GM21786 (cell line): Measurements from ENCODE around the gene ARID1A.

ENCODE experiments used
- ATAC-seq: cut with Tn5 transposase; IDR thresholded peaks from one replicate; pipeline ENCODE4 v1.9.1; 2021; ENCODE audit not compliant: unreplicated experiment

The ARID1A gene

DNA sequence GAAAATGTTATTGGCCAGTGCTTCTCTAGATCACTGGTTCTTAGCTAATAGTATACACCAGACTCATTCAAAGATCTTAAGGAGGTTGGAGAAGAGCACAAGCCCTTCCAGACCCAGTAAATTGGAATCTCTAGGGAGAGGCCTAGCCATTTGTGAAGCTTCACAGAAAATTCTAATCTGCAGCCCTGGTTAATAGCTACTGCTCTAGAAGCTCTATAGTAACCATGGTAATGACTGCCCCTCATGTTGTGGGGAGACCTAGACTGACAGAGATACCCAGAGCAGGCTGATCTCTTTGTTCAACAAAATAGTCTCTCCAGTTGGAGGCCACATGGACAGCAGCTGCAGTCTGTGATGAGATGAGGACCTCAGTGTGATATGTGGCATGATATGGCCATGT, 31.7 kb downstream of the ARID1A start:
- no peak for ATAC-seq

DNA sequence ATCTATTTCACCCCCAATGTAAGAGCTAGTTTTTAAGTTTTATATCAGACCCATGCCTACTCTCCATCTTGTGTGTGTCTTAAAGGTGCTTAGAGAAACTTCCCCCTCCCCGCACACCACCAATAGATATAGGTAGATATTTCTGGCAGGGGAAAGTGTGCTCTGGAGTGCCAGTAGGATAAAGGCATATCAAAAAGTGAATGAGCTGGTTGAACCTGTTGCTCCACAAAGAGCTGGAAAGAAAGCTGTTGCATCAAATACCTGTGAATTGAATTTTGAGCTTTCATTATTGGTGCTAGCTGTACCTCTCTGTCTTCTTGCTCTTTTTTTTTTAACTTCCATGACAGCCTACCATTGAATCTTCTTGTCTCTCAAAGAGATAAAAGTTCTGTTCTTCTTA, 32.8 kb downstream of the ARID1A start:
- ATAC-seq, result no peak

DNA sequence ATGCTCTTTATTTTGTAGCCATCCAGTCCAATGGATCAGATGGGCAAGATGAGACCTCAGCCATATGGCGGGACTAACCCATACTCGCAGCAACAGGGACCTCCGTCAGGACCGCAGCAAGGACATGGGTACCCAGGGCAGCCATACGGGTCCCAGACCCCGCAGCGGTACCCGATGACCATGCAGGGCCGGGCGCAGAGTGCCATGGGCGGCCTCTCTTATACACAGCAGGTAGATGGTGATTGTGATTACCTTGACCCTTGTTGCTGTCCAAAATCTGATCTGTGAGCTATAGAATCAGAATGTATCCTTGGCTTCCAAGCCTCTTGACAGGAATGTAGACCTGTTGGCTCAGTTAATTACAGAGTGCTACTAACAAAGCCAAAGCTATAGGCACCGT, 33.8 kb downstream of the ARID1A start:
- ATAC-seq, result no peak

DNA sequence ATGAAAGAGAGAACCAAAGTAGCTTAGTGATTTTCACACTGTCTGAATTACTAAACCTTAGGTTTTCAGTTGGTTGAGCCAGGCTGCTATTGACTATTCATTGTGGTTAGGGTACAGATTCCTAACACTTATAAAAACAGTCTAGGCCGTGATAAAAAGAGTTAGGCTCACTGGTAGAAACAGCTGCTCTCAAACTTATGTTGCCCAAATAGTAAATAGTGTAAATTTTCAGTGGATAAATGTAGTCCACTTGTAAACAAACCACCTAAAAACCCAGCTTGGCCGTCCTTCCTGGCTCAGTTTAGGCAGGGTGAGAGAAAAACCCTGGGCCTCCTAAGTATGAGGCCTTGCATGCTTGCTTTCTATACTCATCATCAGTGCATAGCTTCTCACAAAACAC, 34.9 kb downstream of the ARID1A start:
- ATAC-seq, result no peak

DNA sequence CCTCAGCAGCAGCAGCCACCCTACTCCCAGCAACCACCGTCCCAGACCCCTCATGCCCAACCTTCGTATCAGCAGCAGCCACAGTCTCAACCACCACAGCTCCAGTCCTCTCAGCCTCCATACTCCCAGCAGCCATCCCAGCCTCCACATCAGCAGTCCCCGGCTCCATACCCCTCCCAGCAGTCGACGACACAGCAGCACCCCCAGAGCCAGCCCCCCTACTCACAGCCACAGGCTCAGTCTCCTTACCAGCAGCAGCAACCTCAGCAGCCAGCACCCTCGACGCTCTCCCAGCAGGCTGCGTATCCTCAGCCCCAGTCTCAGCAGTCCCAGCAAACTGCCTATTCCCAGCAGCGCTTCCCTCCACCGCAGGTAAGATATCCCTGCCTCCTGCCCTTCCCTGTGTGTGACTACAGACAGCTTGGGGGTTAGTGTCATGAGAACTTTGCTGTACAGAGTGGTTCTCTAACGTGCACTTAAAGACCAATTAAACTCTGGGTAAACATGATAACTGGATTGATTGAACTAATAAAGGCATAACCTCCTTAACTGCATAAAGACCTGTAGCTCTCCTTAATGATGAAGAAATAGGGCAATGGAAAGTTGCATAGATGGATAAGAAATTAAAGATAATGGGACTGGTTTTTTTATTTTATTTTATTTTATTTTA, 35.6 kb downstream of the ARID1A start:
- ATAC-seq, result no peak

DNA sequence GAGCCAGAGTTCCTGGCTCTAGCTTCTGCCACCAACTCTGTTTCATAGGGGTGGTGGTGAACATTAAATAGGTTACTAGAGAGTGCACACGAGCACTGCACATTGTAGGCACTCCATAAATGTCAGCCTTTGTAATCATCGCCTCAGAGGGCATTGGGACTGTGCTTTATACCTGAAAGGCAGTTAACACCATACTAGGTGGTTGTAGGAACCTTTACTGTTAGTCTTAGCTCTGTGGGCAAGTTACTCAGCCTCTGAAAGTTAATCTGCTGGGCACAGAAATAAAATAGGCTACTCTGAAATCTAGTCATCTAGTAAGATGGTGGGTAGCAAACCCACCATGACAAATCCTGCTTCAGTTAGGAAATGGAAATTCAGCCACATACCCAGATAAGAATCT, 37.6 kb downstream of the ARID1A start:
- no peak for ATAC-seq

DNA sequence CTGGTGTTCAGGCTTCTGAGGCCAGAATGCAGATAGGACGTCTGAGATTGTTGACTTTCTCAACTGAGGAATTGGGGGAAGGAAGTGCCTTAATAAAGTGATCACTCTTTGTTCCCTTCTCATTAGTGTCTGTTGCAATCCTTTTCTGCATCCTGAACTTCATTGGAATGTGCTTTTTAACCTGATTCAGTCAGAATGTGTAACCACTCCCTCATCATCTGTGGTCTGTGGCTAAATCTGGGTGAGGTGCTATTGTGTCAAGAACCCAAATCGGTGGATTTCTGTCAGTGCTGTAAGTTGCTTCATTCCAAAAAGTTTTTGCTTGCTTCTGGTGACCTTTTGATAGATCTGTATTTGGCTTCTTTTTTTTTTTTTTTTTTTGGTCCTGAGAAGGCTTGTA, 38.2 kb downstream of the ARID1A start:
- ATAC-seq, result no peak

DNA sequence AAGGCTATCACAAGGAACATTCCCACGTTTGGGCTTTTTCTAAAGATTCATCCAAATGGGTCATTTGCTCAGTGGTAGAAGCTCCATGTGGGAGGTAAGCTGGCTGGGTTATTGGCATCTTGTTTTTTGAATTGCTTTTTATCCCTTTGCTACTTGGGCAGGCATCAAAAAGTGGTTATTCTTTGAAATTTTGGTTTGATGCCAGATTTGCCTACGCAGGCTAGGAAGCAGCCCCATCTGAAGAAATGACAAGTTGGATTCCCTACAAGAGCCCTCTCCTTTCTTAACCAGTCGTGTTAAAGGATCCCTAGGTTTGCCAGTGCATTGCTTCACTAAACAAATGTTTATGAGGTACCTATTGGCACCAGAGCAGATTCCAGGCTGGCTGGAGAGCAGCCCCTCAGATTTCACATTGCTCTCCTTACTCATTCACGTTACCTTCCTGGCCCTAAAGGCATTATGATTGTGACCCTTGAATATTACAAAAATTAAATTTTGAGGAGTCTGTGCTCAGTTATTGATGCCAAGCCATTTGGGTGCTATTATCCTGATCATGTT, 38.8 kb downstream of the ARID1A start:
- no peak for ATAC-seq

DNA sequence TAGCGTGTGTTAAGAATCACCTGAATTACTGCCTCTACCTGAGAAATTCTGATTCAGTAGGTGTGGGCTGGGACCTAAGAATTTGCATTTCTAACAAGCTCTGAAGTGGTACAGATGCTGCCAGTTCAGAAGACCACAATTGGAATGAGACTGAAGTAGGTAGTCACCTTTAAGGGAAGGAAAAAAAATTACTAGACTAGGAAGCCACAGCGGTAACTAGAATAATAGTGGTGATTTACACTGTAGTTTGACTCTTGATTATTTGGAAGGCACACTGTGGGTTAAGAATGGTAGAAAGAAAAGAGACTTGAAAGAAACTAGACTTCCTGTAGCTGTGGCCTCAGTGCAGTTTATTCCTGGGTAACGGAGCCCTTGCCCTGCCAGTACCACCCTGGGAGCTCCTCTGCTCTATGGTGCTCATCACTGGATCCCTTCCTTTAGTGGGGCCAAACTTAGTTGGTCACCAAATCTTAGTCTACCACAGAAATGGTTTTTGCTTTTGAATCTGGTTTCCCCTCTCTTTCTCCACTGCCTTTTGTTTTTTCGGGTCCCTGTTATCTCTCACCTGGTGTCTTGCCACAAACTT, 43.6 kb downstream of the ARID1A start:
- ATAC-seq, result no peak

DNA sequence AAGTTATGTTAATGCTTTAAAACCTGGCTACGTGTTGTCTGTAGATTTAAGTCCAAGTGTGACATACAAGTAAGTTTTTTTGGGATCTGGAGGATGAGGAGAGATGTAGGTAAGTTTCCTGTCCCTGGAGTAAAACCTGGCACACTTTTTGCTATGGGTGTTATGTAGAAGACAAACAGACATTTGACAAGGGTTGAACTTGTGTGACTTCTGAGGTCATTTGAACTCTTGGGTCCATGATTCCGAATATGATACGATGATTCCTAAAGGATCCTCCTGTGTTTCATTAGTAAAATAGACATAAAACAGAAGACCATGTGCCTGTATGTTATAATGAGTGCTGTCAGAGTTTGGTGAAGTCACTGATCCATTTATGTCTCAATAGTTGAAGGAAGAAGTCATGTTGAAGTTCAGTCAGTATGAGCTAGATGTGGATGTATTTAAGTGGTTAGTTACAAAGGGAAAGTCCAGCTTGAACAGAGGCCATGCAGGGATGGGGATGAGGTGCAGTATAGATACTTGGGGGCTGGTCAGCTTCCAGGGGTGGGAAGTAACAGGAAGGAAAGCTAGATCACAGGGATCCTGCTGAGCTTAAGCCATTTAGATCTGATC, 44.3 kb downstream of the ARID1A start:
- no peak for ATAC-seq

DNA sequence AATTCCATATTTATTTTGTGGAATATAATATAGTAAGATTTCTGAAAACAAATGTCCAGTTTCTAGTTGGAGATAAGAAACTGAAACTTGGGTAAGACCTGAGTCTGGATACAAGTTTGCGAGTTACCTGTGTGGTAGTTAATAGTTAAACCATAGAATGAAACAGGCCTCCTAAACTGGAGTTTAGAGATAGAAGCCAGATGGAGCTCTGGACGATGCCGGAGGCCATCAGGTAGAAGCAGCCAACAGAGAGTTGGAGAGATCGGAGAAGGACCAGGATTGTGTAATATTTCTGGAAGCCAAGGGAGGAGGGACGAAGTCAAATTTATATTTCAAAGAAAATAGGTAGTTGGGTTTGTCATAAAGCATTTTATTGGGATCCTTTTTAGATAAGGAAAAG, 45.1 kb downstream of the ARID1A start:
- no peak for ATAC-seq

DNA sequence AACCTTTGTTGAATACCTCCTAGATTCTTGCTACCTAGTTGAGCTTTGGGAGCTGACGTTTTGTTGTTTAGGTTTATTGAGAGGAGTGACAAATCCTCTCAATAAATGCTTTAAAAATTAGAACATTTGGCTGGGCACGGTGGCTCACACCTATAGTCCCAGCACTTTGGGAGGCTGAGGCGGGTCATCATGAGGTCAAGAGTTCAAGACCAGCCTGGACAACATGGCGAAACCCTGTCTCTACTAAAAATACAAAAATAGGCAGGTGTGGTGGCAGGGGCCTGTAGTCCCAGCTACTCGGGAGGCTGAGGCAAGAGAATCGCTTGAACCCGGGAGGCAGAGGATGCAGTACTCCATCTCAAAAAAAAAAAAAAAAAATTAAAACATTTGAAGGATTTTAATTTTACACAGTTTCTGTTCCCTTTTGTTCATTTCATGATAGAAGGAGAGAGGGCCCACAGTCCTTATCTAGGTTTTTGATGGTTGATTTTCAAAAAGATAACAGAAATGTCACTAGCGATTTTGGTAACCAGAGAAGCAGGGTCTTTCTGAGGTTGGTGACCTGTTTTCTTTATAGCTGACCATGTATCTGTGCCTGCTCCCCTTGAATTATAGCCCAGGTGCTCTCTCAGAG, 47.7 kb downstream of the ARID1A start:
- no peak for ATAC-seq

DNA sequence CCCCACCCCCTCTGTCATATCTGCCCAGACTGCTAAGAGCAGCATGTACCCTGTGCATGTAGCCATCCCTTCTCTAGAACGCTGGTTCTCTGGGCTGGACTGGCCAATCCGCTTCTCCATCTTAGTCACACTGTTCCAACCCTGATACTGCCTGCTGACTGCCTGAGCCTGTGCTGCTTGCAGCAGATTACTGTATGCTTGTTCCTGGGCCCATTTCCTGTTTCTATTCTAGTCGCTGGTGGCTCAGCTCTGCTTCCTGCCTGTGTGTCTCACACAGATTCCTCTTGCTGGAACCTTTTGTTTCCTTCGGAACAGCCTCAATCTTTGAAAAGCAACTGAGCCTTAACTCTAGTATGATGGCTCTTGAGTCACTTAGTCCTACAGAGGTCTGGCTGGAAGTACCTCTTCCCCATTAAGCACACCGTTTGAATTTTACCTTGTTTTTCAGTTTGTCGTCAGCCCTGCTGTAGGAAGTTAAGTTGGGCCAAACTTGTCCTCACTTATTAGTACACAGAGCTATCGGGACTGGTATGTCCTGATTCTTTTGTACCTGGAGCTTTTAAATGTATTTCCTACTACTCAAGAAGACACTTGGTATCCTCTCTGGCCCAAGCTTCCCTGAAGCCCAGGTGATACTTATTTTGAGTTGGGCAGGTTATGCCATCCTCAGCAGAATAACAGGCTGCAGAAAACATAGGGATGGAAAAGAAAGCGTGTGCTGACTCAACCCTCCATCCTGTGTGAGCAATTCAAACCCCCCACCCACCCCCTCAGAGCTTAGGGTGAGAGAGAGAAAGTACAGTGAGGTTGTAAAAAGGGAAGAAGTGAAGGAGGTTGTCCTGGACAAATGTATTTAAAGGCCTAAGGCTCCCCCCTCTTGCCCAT, 48.5 kb downstream of the ARID1A start:
- ATAC-seq, result peak; percentile 92

DNA sequence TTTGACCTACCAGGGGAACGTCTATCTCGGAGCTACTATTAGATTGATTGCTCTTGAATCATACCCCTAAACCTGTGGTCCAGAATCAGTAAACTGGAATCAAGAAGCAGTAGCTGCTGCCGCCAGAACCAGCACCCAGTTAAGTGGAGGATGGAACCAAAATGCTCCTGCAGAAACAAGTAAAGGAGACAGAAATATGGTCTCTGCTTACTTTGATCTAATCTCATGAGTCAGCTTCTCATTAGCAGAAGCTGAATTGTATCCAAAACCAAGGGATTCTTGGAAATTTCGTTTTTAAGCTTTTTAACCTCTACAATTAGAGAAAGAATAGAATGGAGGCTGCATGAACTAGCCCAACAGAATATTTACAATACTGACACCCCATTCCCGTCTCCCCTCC, 49.4 kb downstream of the ARID1A start:
- no peak for ATAC-seq

DNA sequence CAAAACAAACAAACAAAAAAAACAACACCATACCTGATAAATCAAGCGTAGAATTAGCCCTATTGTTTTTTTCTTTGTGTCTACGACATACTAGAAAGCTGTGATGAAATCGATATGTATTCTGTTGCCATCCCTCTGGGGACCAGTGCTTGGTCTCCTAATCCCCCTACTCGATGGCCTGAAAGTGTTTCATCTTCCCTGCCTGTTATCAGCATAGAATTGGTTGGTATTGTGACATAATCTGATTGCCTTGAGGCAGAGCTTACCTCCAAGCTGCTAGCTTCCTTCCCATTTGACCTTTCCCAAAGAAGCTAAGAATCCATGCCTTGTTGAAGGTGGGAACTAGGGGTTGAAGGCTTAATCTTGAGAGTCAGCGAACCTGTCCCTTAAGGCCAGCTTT, 51.2 kb downstream of the ARID1A start:
- ATAC-seq, result no peak

DNA sequence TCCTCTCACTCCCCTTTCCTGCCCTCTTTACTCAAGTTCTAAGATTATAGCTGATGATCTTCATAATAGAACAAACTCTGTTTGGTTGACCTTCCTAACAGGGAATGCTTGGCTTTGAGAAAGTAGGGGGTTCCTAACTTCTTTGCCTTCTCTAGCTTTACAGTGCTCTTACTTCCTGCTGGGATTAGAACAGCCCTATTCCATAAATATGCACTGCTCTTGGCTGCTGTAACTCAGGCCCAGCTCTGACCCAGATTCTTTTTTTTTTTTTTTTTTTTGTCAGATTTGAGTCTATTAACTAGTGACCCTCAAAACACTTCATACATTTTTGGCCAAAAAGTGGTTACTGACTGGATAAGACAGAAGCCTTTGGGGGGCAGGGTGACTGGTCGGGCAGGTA, 52.5 kb downstream of the ARID1A start:
- no peak for ATAC-seq

DNA sequence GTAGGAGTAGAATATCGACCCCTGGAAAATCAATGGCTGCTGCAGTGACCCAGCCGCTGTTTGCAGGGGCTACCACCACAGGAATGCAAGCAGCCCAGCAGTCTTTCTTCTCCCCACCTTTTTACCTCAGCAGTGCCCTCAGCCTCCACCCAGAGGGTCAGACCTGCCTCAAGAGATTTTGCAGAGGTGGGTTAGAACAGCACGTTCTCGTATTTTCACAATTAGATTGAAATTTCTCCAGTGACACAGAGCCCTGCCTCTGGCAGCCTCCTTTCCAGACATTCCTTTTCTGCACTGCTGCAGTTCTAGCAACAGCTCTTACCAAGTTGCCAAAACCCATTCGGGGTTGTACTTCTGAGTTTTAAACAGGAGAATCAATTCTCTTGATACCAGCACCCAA, 53.6 kb downstream of the ARID1A start:
- ATAC-seq, result no peak

DNA sequence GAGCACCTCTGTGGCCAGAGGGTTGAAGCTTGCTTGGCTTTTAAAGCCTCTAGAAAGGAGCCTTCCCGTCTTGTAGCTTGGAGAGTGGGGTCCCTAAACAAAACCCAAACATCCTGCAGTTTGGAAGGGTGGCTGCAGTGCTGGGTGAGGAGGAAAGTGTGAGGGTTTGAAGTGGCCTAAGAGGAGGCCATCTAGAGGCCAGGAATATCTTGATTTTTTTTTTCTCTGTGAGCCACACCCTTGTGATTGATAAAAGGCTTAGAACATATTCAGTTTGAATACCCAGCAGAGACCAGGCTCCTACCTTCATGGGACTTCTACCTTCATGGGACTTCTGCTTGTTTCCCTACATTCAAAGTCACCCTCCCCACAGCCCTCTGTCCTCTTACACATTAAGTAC, 54.6 kb downstream of the ARID1A start:
- no peak for ATAC-seq

DNA sequence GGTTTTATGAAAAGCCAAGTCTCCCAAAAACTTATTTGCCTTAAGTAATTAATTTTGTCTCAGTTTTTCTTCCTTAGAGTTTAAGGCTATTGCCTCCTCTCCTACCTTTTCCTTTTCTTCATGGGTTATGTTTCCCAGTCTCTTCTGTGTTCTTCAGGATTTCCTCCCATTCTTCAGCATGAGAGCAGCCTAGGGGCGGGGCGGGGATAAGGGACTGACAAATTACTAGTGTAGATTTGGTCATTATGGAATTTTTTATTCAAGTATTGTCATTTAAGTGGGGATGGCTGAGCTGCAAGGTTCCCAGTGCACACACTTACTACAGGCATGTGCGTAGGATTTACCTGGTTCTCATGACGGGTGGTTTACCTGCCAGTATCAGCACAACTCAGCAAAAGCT, 56.7 kb downstream of the ARID1A start:
- ATAC-seq, result no peak

DNA sequence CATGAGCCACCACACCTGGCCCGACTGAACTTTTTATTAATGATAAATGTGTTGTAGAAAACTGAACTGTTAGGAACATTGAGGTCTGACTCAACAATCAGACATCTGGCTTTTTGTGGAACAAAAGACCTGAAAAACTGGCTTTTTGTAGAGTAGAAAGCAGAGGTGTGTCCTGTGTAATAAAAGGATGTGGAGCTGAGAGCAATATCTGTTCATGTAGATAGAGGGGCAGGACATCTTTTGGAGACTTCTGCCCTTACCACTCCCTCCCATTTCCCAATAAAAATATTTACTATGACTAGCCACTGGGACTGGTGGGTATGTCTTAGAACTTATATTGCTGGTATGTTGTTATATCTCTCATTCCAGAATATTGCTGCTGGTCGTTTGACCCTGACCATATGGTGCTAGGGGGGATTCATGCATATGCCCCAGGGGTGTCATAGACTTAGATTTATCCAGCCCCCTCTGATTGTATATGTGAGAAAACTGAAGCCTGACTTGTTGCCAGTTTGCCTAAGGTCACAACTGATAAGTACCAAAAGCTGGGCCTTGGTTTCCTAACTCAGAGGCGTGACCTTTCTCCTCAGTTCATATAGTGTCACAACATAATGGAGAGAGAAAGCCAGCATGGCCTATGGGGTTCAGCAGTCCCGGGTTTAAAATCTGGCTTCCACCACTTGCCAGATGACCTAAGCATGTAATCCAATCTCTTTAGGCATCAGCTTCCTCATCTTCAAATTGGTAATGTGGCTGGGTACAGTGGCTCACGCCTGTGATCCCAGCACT, 58.5 kb downstream of the ARID1A start:
- no peak for ATAC-seq
